HEK293T (cell line): Measurements from ENCODE around the gene CDK14.
A peak's percentile ranks its signal among the peaks of the same experiment; 100 is the strongest.

Experiments used
- BHLHE40 ChIP-seq: fragments of 450-650 bp; IDR thresholded peaks from 2 replicates; pipeline ENCODE4 v1.6.1; 2016; ENCODE audit warnings: mild to moderate bottlenecking, moderate library complexity, borderline replicate concordance
- FOXM1 ChIP-seq: fragments of 450-650 bp; IDR thresholded peaks from 2 replicates; pipeline ENCODE4 v1.6.1; 2017; ENCODE audit warnings: mild to moderate bottlenecking, borderline replicate concordance
- L3MBTL2 ChIP-seq: fragments of 450-650 bp; conservative IDR thresholded peaks from 2 replicates; pipeline ENCODE4 v1.6.1; 2016; ENCODE audit warnings: mild to moderate bottlenecking
- PKNOX1 ChIP-seq: fragments of 450-650 bp; IDR thresholded peaks from 2 replicates; pipeline ENCODE4 v1.6.1; 2016
- SP1 ChIP-seq: fragments of 450-650 bp; IDR thresholded peaks from 2 replicates; pipeline ENCODE4 v1.6.1; 2017
- SUZ12 ChIP-seq: fragments of 450-650 bp; IDR thresholded peaks from 2 replicates; pipeline ENCODE4 v1.6.1; 2016; ENCODE audit warnings: mild to moderate bottlenecking
- TARDBP ChIP-seq: fragments of 450-650 bp; IDR thresholded peaks from 2 replicates; pipeline ENCODE4 v1.6.1; 2016
- ZNF384 ChIP-seq: fragments of 450-650 bp; IDR thresholded peaks from 2 replicates; pipeline ENCODE4 v1.6.1; 2016

DNA sequence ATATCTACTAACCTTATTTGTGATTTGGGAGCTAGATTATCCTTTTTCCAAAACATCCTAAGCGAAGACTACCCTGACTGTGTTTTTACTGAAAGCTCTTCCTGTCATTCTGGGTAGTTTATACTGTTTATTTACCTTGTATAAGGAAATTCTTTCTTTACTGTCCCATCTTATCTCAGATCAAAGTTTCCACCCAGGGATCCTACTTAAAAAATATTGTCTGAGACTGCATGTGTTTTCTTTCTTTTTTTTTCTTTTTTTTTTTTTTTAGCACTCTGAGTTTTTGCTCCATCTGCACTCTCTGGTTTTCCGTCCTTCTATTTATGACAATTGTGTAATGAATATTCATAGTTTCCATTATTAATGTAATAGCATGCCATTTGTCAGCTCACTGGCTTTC, 26.5 kb downstream of the CDK14 start:
- TF ChIP-seq FOXM1 (no peak), L3MBTL2 (no peak), SUZ12 (no peak), BHLHE40 (no peak), ZNF384 (peak; percentile 54), SP1 (no peak), TARDBP (no peak), PKNOX1 (no peak)
